ENCODE measurements around the gene MEX3C.

DNA sequence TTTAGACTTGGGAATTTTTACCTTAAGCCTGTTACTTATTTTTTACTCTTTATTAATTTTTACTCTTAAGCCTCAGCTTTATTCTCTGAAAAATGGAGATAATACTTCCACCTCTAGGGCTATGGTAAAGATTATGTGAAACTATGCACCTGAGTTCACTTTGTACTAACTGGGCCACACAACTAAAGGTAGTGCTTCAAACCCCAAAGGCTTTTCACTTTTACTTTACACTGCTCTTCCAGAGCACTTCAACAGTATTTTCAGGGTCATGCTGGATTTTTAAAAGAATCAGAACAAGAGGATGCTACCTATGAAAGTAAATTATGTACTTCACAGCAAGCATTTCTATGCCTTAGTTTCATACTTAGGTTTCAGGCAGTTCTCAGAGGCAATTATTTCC lies 27.8 kb downstream of the MEX3C start:
- TF ChIP-seq CTCF (IDR thresholded peaks at IDR 0.05): no peak
- TF ChIP-seq POLR2A (IDR thresholded peaks at IDR 0.05): no peak

All from right lobe of liver (tissue), 4 donors.